Stomach (tissue), 4 donors: ENCODE data around the gene ERH.
A peak's percentile ranks its signal among the peaks of the same experiment; 100 is the strongest.

Experiments
- CTCF ChIP-seq, 7 experiments: fragments of 450-650 bp in 4 of 7; fragments of 200-600 bp in 3 of 7; sonication (generic) in 3 of 7; IDR thresholded peaks; one replicate each; pipeline ENCODE4 v1.5.1; 2016 to 2019; ENCODE audit warnings: antibody characterized with exemption in 7 of 7, control low read depth in 2 of 7, mild to moderate bottlenecking in 1 of 7
- EP300 ChIP-seq: sonication (generic); formaldehyde crosslinking; IDR thresholded peaks from one replicate; pipeline ENCODE4 v1.6.1; 2017; ENCODE audit warnings: antibody characterized with exemption
- POLR2A ChIP-seq, 4 donors: fragments of 450-650 bp; IDR thresholded peaks; one replicate each; pipeline ENCODE4 v1.6.1; 2016; ENCODE audit warnings: antibody characterized with exemption in 4 of 4, control low read depth in 2 of 4, mild to moderate bottlenecking in 1 of 4, moderate library complexity in 1 of 4

GRCh38 chr14:69346710-69347109 is 51.4 kb downstream of the ERH start:
- no peak for TF ChIP-seq POLR2A (IDR thresholded peaks at IDR 0.05)
- TF ChIP-seq EP300 = no peak
- peak in 4 of 7 experiments; percentile 32 to 38 (median 35) for TF ChIP-seq CTCF (IDR thresholded peaks at IDR 0.05)
